HG02970 (cell line): ENCODE data around the gene A4GALT.

ENCODE experiments used
- ATAC-seq: cut with Tn5 transposase; IDR thresholded peaks from one replicate; pipeline ENCODE4 v1.9.1; 2021; ENCODE audit warnings: mild to moderate bottlenecking, moderate library complexity, moderate number of reproducible peaks; ENCODE audit not compliant: unreplicated experiment, low FRiP score

A4GALT gene

DNA sequence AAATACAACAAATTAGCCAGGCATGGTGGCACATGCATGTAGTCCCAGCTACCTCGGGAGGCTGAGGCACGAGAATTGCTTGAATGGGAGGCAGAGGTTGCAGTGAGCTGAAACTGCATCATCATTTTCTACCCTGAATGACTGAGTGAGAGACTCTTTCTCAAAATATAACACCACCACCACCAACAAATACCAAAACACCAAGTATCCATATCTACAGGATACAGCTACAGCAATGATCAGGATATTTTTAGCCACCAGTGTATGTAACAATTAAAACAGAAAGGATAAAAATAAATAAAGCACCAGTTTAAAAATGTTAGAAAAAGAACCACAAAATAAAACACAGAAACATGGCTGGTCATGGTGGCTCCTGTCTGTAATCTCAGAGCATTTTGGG lies 13.2 kb downstream of the A4GALT start:
- no peak for ATAC-seq

DNA sequence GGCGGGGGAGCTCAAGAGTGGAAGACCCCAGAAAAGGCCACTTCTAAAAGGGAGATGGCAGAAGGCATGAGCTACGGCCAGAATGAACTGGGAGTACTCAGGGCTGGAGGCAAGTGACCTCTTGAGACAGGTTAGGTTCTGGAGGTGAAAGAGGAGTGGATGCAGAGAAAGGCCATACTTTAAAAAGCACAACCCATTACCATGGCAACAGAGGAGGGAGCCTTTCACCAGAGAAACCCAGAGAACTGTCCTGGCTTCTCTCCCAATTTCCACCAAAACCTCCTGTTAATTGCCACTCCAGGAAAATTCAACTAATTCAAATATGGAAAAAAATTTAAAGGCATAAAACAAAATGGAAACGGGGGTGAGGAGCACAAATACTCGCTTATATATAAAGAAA lies 15.8 kb downstream of the A4GALT start:
- no peak for ATAC-seq

DNA sequence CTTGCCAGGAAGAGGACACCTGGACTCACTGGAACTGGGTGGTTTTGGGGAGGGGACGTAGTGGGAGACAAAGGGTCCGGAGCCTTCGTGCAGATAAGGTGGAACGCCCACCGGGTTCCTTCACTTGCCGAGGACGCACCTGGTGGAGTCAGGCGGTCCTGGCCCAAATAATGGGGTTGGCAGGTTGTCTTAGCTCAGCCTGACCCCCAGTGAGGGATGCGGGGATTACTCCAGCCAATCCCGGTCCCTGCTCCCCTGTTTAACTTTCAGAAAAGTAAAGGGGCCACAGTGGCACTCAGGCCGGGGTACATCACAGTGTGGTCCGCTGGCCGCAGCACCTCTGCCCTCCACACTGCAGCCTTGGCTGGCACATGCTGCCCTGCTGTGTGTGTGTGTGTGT lies 18.0 kb downstream of the A4GALT start:
- no peak for ATAC-seq

DNA sequence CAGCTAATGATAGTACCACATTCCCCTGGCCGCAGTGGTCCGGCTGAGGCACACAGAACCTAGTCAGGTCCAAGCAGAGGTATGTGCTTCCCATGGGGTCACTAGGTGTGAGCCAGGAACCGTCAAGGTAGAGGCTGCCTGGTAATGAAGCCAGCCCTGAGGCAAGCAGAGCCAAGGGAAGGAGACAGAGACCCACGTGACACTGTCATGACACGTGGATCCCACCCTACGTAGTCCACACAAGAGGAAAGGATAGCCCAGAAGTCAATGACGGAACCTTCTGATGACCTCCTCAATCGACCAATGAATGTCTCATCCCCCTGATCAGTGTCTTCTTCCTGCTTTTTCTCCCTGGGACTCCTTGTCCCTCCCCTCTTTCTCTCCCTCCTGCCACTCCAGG lies 19.0 kb downstream of the A4GALT start:
- no peak for ATAC-seq

DNA sequence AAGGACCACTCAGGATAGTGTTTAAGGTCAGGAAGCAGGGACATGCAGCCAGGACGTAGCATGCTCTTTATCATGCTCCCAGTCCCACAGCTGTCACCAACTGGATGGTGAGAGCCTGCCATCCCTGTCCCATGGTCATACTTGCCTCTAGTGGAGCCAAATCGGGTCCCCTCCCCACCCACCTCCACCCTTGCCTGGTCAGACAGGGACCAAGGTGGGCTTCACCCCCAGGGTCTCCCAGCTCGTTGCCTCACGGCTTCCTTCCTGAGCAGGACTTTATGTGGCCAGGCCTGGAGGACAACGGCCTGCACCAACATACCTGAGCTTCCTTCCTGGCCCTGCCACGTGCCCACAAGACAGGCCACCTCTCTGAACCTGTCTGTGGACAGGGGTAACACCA lies 19.8 kb downstream of the A4GALT start:
- ATAC-seq: no peak

DNA sequence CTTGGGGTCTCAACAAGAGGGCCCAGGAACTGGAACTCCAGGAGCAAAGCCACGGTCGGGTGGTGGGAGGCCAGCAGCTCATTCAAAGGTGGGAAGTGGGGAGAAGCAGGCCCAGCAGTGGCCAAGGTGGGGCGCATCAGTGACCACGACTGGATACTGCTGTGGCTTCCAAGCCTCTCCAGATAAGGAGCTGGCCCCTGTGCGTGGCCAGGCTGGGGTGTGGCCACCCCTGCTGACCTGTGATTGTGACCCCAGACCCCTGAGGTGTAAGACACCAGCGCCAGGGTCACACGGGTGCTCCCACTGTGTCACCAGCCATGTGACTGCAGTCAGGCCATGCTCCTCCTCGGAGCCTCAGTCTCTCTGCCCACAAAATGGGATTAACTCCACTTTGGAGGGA lies 20.3 kb downstream of the A4GALT start:
- ATAC-seq: no peak

DNA sequence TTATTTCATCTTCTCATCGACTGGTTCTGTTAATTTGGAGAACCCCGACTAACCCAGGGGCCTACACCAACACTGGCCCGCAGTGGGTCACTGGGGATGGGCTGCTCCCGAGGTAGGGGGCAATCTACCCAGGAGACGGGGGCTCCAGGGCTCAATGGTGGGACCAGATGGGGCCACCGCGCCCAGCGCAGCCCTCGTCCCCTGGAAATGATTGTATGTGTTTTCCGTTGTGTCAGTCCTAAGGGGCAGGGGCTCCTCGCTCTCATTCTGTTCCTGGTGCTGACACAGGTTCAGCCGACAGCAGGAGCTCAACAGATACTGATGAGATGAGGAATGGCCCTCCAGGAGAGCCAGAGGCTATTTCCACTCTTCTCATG lies 20.7 kb downstream of the A4GALT start:
- ATAC-seq: no peak

DNA sequence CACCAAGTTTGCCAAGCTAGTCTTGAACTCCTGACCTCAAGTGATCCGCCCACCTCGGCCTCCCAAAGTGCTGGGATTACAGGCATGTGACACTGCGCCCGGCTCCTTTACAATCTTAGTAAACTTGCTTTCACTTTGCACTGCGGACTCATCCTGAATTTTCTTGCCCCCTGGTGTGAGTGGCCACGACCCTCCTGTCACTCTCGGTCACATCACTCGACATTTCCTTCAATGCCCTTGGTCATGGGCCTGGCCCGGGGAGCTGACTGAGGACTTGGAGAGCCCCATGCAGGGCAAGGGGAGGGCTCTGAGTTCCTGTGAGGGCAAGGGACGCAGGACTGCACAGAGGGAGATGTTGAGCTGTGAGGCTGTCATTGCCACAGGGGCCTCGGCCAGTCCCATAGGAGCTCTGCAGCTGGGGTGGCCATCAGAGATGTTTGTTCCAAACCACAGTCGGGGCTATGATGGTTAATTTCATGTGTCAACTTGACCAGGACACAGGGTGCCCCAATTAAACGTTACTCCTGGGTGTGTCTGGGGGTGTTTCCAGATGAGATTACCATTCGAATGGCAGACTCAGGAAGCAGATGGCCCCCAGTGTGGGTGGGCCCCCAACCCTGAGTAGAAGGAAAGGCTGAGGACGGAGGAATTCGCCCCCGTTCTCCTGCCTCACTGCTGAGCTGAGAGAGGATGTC lies 21.2 kb downstream of the A4GALT start:
- ATAC-seq: no peak

DNA sequence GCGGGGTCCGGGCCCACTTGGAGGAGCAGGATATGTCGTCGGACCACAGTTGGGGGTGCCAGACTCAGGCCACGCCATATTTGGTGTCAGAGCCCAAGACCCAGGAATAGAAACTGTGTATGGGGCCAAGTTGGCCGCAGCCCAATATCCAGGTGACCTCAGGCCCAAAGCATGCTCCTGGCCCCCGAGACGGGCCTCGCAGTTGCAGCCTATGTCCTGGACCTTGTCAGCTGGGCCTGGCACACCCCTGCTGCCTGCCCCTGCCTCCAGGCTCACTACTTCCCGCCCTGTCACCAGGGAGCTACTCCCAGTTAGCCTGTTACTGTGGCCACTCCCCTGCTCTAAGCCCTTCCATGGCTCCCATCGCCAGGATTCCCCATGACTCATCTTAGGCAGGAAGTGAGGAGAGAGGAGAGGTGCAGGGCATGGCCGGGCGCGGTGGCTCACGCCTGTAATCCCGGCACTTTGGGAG lies 23.1 kb downstream of the A4GALT start:
- ATAC-seq: no peak

DNA sequence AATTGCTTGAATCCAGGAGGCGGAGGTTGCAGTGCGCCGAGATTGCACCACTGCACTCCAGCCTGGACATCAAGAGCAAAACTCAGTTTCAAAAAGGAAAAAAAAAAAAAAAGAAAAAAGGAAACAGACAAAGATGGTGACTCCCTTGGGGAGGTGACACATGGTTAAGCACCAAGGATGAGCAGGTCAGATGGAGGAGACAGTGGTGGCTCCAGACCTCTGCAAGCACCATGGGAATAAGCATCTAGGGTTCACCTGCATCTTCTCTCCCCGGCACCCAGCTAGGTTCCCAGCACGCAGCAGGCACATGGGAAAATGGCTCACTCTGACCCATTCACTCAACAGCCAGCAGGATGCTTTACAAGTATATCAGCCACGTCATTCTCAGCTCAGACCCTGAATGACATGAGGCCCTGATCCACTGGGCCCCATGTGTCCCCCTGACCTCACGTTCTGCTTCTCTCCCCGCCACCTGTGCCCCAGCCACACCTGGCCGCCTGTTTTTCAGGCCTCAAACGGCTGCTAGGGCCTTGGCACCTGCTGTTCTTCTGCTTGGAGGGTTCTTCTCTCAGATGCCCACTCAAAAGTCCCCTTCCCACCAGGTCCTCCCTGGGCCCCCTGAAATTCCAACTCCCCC lies 24.2 kb downstream of the A4GALT start:
- ATAC-seq: no peak

DNA sequence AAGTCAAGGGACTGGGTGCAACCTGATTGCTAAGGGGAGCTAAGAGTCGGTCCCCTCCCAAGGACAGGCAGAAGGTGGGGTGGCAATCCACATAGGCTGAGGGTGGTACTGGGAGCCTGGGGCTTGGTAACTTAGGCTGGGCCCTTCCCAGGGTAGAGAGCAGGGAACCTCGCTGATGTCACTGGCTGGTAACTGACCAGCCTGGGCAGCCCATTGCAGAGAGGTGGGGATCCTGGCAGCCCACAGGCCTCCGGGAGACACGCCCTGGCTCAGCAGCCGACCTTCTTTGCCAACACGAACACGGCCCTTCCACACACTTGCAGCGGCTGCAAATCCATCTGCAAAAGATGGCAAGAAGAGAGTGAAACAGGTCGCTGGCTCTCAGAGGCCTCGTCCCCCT lies 25.4 kb downstream of the A4GALT start:
- no peak for ATAC-seq

DNA sequence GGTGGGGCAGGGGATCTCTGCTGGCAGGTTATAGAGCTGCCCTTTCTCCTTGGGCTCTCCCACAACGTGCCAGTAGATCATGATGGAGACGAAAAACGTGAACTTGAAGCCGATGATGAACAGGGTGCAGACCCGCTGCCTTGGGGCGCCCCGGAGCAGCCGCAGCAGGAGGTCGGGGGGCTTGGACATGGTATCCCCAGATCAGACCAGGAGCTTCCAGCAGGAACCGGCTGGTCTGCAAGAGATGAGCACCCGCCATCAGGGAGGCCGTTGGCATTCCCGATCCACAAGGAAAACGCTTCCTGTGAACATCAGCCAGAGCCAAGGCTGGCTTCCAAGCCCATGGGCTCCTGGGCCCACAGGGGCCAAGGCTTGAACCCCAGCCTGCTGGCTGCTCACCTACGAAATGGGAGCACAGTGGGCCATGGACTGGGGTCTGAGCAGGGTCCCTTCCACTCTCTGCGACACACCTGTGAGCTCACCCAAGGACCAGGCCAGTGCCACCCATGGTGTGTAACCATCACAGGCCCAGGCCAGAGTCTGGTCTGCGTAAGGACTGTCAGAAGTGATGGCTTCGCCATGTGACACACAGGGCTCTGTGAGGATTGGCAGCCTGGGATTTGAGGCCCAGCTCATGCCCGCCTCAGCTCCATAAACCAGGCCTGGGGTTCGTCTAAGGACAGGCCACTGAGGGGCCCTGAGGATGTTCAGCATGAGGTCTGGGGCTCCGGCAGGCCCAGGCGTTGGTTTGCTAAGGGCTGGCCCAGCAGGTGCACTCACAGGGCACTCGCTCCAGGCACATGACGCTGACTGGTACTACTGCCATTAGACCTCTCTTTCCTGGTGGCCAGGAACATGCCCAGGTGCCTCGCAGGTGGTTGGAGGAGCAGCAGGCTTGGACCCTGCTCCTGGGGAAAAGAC lies 26.6 kb downstream of the A4GALT start:
- ATAC-seq: no peak

DNA sequence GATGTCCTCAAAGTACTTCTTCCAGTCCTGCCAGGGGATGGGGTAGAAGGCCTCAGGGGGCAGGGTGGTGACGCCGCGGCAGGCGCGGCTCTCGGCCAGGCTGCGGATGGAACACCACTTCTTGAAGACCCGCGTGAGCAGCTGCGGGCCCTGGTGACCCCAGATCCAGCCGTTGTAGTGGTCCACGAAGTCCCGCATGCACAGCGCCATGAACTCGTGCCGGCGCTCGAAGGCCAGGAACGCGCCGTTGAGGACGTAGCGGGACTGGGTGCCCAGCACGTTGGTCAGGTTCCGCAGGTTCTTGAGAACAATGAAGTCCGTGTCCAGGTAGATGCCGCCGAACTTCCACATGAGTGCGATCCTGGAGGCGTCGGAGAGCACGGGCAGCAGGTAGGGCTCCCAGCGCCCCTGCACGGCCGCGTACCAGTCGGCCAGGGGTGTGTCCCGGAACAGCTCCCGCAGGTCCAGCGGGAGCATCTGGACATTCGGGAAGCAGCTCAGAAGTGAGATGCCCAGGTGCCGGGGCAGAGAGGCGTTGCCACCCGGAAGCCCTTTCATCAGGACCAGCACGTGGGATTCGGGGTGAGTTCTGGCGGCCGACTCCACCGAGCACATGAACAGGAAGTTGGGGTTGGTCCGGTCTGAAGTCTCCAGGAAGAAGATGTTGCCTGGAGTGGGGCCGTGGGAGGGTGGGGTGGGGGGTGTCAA lies 27.5 kb downstream of the A4GALT start:
- no peak for ATAC-seq

DNA sequence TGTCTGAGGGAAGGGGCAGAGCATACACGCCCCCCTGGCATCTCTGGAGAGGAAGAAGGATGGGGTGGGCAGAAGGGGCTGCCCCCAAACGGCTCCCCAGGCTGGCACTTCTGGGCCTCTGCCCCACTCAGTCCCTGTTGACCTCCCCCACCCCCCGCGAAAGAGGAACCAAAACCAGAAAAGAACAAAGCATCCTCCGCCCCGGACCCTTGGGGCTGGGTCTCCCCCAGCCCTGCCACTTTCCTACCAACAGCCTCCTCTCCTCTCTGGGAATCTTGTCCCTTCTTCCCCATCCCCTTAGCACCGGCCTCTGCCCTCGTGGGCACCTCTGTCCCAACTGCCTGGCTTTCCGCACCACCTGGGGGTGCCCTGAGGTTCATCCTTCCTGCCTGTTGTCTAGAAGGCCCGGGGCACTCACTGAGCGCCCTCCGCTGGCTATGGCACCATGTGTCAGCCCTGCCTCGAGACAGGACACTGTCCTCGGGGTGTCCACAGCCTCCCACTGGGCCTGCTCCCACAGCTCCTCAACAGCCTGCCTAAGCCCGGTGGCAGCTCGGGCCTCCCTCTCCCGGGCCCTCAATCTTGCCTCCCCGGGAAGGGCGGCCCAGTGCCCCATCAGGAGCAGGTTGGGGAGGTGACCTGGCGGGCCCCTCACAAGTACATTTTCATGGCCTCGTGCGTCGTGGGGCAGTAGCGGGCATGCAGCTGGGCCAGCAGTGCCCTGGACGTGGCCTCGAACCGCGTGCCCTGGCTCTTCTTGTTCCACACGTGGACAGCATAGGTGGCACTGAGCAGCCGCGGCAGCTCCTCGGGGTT lies 28.2 kb downstream of the A4GALT start:
- ATAC-seq: no peak

DNA sequence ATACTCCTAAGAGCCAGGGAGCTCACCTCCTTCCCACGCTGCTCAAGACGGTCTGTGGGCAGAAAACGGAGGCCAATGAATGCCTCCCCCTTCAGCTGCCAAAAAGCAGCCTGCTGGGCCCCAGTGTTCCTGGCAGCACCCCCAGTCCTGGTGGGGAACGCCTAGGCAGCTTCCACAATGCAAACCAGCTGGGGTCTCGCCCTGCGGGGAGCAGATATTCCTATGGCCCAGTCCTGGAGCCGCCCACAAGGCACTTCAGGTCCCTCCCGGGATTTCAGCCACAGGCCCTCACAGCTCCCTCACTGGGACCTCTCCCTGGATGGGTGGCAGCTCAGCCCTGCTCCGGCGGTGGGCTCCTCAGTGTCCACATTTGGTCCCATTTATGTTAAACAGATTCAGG lies 29.2 kb downstream of the A4GALT start:
- ATAC-seq: no peak

DNA sequence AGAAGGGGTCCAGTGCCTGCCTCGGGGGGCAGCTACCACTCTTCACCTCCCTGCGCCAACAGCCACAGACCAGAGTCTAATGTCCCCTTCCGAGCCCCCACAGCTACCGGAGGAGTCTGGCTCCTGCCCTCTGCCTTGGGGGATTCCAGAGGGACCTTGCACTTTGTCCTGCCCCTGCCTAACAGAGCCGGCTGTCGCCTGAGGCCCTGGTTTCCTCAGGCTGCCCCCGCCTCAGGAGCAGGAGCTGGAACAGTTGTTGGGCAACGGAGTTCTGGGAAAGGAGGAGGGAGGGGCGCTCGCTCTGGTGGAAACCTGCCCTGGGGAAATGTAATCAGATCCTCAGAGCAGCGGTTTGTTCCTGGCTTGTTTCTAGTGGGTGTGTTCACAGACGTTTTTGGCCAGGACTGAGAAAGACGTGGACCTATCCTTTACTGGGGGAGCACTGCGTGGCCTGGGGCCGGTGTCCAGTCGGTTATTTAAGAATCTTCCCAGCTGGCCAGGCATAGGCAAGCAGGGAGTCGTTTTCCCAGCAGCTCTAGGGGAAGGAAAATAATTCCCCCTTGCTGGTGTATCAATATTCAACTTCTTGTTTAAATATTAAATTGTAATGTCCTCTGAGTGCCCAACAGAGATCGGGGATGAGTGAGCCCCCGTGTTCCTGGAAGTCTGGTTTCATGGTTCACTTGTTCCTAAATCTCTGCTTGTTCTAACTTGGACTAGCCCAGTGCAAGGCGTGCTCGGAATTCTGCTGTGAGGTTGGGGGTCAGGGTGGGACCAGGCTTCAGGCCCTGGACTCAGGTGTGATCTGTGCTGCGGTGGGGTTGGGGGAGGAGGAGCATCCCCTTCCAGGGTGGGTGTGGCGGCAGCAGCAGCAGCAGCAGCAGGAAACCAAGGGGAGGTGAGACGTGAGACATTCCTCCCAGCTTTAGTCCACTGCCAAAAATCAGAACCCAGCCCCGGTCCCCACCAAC lies 32.1 kb downstream of the A4GALT start:
- ATAC-seq: no peak

DNA sequence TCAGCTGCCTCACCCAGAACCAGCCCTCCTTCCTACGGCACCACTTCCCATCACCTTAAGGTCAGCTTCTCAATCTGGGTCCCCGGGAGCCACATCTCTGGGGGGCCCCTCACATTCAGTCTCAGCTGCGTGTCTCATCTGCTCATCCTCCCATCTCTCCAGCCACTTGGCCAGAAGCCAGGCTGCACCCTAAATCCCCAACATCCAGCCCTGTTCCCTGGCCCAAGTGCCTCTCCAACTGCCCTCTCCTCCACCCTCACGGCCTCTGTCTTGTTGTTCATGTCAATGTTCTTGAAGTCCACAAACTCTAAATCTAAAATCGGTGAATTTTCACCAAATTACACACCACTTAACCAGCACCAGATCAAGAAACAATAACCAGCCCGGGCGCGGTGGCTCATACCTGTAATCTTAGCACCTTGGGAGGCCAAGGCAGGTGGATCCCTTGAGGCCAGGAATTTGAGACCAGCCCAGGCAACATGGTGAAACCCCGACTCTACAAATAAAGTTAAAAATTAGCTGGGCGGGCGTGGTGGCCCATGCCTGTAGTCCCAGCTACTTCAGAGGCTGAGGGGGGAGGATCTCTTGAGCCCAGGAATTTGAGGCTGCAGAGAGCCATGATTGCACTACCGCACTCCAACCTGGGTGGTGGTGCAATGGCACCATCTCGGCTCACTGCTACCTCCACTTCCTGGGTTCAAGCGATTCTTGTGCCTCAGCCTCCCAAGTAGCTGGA lies 33.7 kb downstream of the A4GALT start:
- no peak for ATAC-seq
